SK-N-SH treated with all-trans-retinoic acid at 6 μM for 48 hours (cell line): ENCODE data around the gene TBCK.

Experiments used
- ARNTL ChIP-seq: fragments of 450-650 bp; formaldehyde crosslinking; IDR thresholded peaks from 2 replicates; pipeline ENCODE4 v1.5.0; 2020; ENCODE audit warnings: low read depth, mild to moderate bottlenecking, moderate library complexity, borderline replicate concordance
- ESRRG ChIP-seq: fragments of 250-450 bp; sonication (Bioruptor Pico); IDR thresholded peaks from 2 replicates; pipeline ENCODE4 v1.6.1; 2021; ENCODE audit warnings: mild to moderate bottlenecking
- RARB ChIP-seq: fragments of 250-450 bp; sonication (Bioruptor Pico); IDR thresholded peaks from 2 replicates; pipeline ENCODE4 v1.8.0; 2021; ENCODE audit warnings: mild to moderate bottlenecking, moderate library complexity
- ZC3H10 ChIP-seq: fragments of 250-450 bp; sonication (Bioruptor Pico); IDR thresholded peaks from 2 replicates; pipeline ENCODE4 v1.5.1; 2021; ENCODE audit warnings: mild to moderate bottlenecking, moderate library complexity
- ZFP30 ChIP-seq: fragments of 450-650 bp; formaldehyde crosslinking; IDR thresholded peaks from 2 replicates; pipeline ENCODE4 v1.5.0; 2022; ENCODE audit warnings: mild to moderate bottlenecking, moderate library complexity
- ZNF565 ChIP-seq: fragments of 450-650 bp; formaldehyde crosslinking; conservative IDR thresholded peaks from 2 replicates; pipeline ENCODE4 v1.5.0; 2020; ENCODE audit warnings: low read depth, mild to moderate bottlenecking, moderate library complexity
- TF ChIP-seq, protein P1 (sequence below): fragments of 250-450 bp; sonication (Bioruptor Pico); IDR thresholded peaks from 2 replicates; pipeline ENCODE4 v1.5.1; 2020; ENCODE audit warnings: low read depth, mild to moderate bottlenecking, moderate library complexity

DNA sequence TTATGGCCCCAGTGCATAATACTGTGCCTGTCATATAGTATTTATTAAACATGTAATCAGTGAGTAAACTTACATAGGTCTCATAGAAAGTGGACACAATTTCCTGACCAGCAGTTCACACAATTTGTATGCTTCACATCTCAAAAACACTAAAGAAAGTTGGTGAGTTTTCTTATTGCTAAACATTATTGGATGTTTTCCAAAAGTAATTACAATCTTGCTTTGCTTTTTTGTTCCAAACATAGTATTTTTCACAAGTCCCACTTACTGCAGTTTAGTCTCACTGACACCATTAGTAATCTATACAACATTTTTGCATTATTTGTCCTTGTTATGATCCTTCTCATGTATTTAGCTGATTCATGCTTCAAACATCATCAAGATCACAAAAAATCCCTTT lies 132.5 kb downstream of the TBCK start:
- TF ChIP-seq, protein P1, sequence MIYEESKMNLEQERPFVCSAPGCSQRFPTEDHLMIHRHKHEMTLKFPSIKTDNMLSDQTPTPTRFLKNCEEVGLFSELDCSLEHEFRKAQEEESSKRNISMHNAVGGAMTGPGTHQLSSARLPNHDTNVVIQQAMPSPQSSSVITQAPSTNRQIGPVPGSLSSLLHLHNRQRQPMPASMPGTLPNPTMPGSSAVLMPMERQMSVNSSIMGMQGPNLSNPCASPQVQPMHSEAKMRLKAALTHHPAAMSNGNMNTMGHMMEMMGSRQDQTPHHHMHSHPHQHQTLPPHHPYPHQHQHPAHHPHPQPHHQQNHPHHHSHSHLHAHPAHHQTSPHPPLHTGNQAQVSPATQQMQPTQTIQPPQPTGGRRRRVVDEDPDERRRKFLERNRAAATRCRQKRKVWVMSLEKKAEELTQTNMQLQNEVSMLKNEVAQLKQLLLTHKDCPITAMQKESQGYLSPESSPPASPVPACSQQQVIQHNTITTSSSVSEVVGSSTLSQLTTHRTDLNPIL (CRISPR knock-in tag) = no peak
- TF ChIP-seq ARNTL (no peak), ZC3H10 (CRISPR knock-in tag) (no peak), ZFP30 (no peak), ZNF565 (no peak), ESRRG (no peak), RARB (CRISPR knock-in tag) (no peak)
